K562 (cell line): Measurements from ENCODE around the gene CCL2. TPM values are rescaled to one million over a fixed set of nuclear protein-coding genes. Genes with fewer than 3 reads are reported as not detected.

Experiments used
- ATAC-seq: fragments of 200-7000 bp; cut with Tn5 transposase; 3 replicates; pipeline ENCODE4 v1.9.1; 2020; ENCODE audit warnings: moderate library complexity
- BruUV-seq: library from RNA; stranded (reverse); fragments of 400-500 nt; replicated peaks from 2 replicates; lab custom pipeline; 2021; lab: Mats Ljungman, UMichigan
- CTCF ChIA-PET: fragments of 300-600 bp; formaldehyde crosslinking; extraction: SDS; loops from one replicate; lab custom pipeline; 2021; ENCODE audit warnings: low intra/inter-chr PET ratio; lab: Yijun Ruan, JAX
- POLR2A ChIA-PET: fragments of 300-600, 350-650 bp; sonication (Branson Sonifier 250); formaldehyde crosslinking; extraction: SDS; loops from one replicate; lab custom pipeline; 2021; ENCODE audit warnings: antibody characterized with exemption, inconsistent platforms; lab: Yijun Ruan, JAX
- DNase-seq, 4 experiments: peaks; one replicate each; pipeline versions ENCODE4 v3.0.0 to v3.0.0-alpha.2; 2011 to 2018; ENCODE audit warnings: low spot score in 3 of 4, mixed read lengths in 3 of 4; ENCODE audit errors: extremely low read depth in 1 of 4
- FAIRE-seq: peaks from 2 replicates; lab custom pipeline; 2011; peaks lifted over from hg19 to GRCh38; lab: Jason Lieb, UNC
- H2AFZ ChIP-seq: 2 replicates; pipeline ENCODE4 v1.6.0; 2011; ENCODE audit warnings: low read depth, low read length, control low read depth, inconsistent platforms
- H3K27ac ChIP-seq: fragments of 200-600 bp; 3 replicates; pipeline ENCODE4 v1.8.0; 2011; ENCODE audit warnings: low read depth, mild to moderate bottlenecking, control low read depth, inconsistent platforms, low read length, moderate library complexity, mixed read lengths; ENCODE audit errors: extremely low read depth
- H3K27me3 ChIP-seq, 2 experiments: fragments of 300-600 bp in 1 of 2; 2 replicates in 1 of 2; 3 replicates in 1 of 2; pipeline versions ENCODE4 v1.6.0 to v1.8.0; 2011; ENCODE audit warnings: inconsistent platforms in 2 of 2, low read length in 2 of 2, mild to moderate bottlenecking in 1 of 2, mixed read lengths in 1 of 2, moderate library complexity in 1 of 2; ENCODE audit not compliant: control insufficient read depth in 2 of 2, insufficient read depth in 2 of 2
- H3K36me3 ChIP-seq: fragments of 300-600 bp; 3 replicates; pipeline ENCODE4 v1.8.0; 2011; ENCODE audit warnings: mild to moderate bottlenecking, low read length, inconsistent platforms; ENCODE audit not compliant: control insufficient read depth, insufficient read depth
- H3K4me1 ChIP-seq, 2 experiments: fragments of 200-600 bp in 1 of 2; replicated peaks in 1 of 2; 2 replicates in 1 of 2; 3 replicates in 1 of 2; pipeline versions ENCODE4 v1.5.1 to v1.8.0; 2011; ENCODE audit warnings: inconsistent platforms in 2 of 2, low read length in 2 of 2, mild to moderate bottlenecking in 1 of 2, mixed read lengths in 1 of 2, moderate library complexity in 1 of 2; ENCODE audit not compliant: control insufficient read depth in 2 of 2, insufficient read depth in 2 of 2
- H3K4me2 ChIP-seq: 2 replicates; pipeline ENCODE4 v1.6.1; 2011; ENCODE audit warnings: low read length, control low read depth, inconsistent platforms, mixed read lengths; ENCODE audit not compliant: insufficient read depth
- H3K4me3 ChIP-seq: fragments of 200-600 bp; sonication (generic), shearing (Covaris generic); 2 replicates; pipeline ENCODE4 v1.5.1; 2016; ENCODE audit warnings: control low read depth, inconsistent platforms
- H3K79me2 ChIP-seq: fragments of 200-600 bp; 3 replicates; pipeline ENCODE4 v1.8.0; 2011; ENCODE audit warnings: low read length, inconsistent platforms; ENCODE audit not compliant: control insufficient read depth, insufficient read depth
- H3K9ac ChIP-seq, 2 experiments: 2 replicates each; pipeline versions ENCODE4 v1.6.0 to v1.6.1; 2011; ENCODE audit warnings: low read depth in 2 of 2, low read length in 2 of 2, control low read depth in 1 of 2, inconsistent platforms in 1 of 2, mild to moderate bottlenecking in 1 of 2, mixed read lengths in 1 of 2; ENCODE audit not compliant: insufficient read depth in 1 of 2
- H3K9me1 ChIP-seq: one replicate; pipeline ENCODE4 v1.6.0; 2011; ENCODE audit warnings: inconsistent platforms, mild to moderate bottlenecking, low read length, moderate library complexity; ENCODE audit not compliant: control insufficient read depth, insufficient read depth
- H3K9me3 ChIP-seq: replicated peaks from 2 replicates; pipeline ENCODE4 v1.5.1; 2011; ENCODE audit warnings: low read depth, low read length, inconsistent platforms; ENCODE audit not compliant: control insufficient read depth, insufficient read depth
- H4K20me1 ChIP-seq: replicated peaks from 2 replicates; pipeline ENCODE4 v1.6.1; 2011; ENCODE audit warnings: low read length, inconsistent platforms, mixed read lengths; ENCODE audit not compliant: control insufficient read depth, insufficient read depth
- ATF7 ChIP-seq: fragments of 450-650 bp; IDR thresholded peaks from 2 replicates; pipeline ENCODE4 v1.7.1; 2014; ENCODE audit warnings: mild to moderate bottlenecking, moderate library complexity
- BACH1 ChIP-seq: fragments of 200-800 bp; sonication (Bioruptor generic); IDR thresholded peaks from 2 replicates; pipeline ENCODE4 v1.6.1; 2016; ENCODE audit warnings: missing genetic modification characterization, missing compliant biosample characterization
- GABPA ChIP-seq: fragments of 200-800 bp; sonication (Bioruptor generic); conservative IDR thresholded peaks from 2 replicates; pipeline ENCODE4 v1.6.1; 2016; ENCODE audit warnings: low read depth, missing genetic modification characterization, missing compliant biosample characterization
- GABPB2 ChIP-seq: fragments of 250-450 bp; sonication (Bioruptor Pico); conservative IDR thresholded peaks from 2 replicates; pipeline ENCODE4 v1.5.1; 2021; ENCODE audit warnings: mild to moderate bottlenecking
- GTF2A2 ChIP-seq: IDR thresholded peaks from 2 replicates; pipeline ENCODE4 v1.6.1; 2016; ENCODE audit warnings: mild to moderate bottlenecking, missing genetic modification characterization, missing compliant biosample characterization
- KLF10 ChIP-seq: fragments of 250-450 bp; sonication (Bioruptor Pico); IDR thresholded peaks from 2 replicates; pipeline ENCODE4 v1.6.1; 2021; ENCODE audit warnings: matching md5 sums
- PBX2 ChIP-seq, 2 experiments: IDR thresholded peaks in 1 of 2; conservative IDR thresholded peaks in 1 of 2; 2 replicates each; pipeline ENCODE4 v1.6.1; 2016; ENCODE audit warnings: low read depth in 2 of 2, mild to moderate bottlenecking in 1 of 2, missing compliant biosample characterization in 1 of 2, missing genetic modification characterization in 1 of 2, moderate library complexity in 1 of 2
- SMARCC2 ChIP-seq: fragments of 450-650 bp; IDR thresholded peaks from 2 replicates; pipeline ENCODE4 v1.6.1; 2017; ENCODE audit warnings: antibody characterized with exemption, moderate library complexity, mild to moderate bottlenecking, low read depth
- TARDBP ChIP-seq: fragments of 450-650 bp; IDR thresholded peaks from 2 replicates; pipeline ENCODE4 v1.6.1; 2016
- TOE1 ChIP-seq, 2 experiments: fragments of 450-650 bp in 1 of 2; sonication (generic) in 1 of 2; formaldehyde crosslinking in 1 of 2; IDR thresholded peaks; 2 replicates each; pipeline versions ENCODE4 v1.7.1 to v1.8.0; 2016 to 2022; ENCODE audit warnings: borderline replicate concordance in 2 of 2, mild to moderate bottlenecking in 2 of 2, antibody characterized with exemption in 1 of 2, inconsistent platforms in 1 of 2, low read depth in 1 of 2, missing genetic modification reagents in 1 of 2, moderate library complexity in 1 of 2
- USF2 ChIP-seq: sonication (generic); formaldehyde crosslinking; IDR thresholded peaks from 2 replicates; pipeline ENCODE4 v1.5.0; 2020; ENCODE audit warnings: missing genetic modification reagents
- VEZF1 ChIP-seq: fragments of 200-800 bp; sonication (Bioruptor generic); IDR thresholded peaks from 2 replicates; pipeline ENCODE4 v1.6.1; 2017; ENCODE audit warnings: missing genetic modification characterization, missing compliant biosample characterization
- ZNF121 ChIP-seq: sonication (generic); formaldehyde crosslinking; conservative IDR thresholded peaks from 2 replicates; pipeline ENCODE4 v1.8.0; 2022; ENCODE audit warnings: missing genetic modification reagents
- ZNF197 ChIP-seq: fragments of 200-800 bp; sonication (Bioruptor generic); IDR thresholded peaks from 2 replicates; pipeline ENCODE4 v1.6.1; 2016; ENCODE audit warnings: low read depth, missing genetic modification characterization, missing compliant biosample characterization
- ZNF398 ChIP-seq: fragments of 250-450 bp; sonication (Bioruptor Pico); IDR thresholded peaks from 2 replicates; pipeline ENCODE4 v1.8.0; 2021; ENCODE audit warnings: moderate library complexity, mild to moderate bottlenecking, inconsistent platforms
- ZNF79 ChIP-seq: fragments of 250-450 bp; sonication (Bioruptor Pico); IDR thresholded peaks from 2 replicates; pipeline ENCODE4 v1.4.0; 2020; ENCODE audit warnings: low read depth, mild to moderate bottlenecking, moderate library complexity
- WGBS: fragments of 100-300 bp; shearing (Covaris generic); methylation state at CpG from one replicate; pipeline ENCODE4 v1.1.6; 2016; ENCODE audit warnings: low coverage, mixed read lengths; ENCODE audit not compliant: insufficient coverage; ENCODE audit errors: missing lambda C conversion rate; 5-methylcytosine and 5-hydroxymethylcytosine counted together
- in situ Hi-C: fragments of 300-500 bp; cut with MboI; formaldehyde crosslinking; loops from 4 replicates; pipeline ENCODE4 v1.15.0; 2018; ENCODE audit warnings: inconsistent platforms, mixed read lengths
- intact Hi-C: fragments of 100-400 bp; cut with micrococcal nuclease; formaldehyde crosslinking; loops from 2 replicates; pipeline ENCODE4 v1.14.2; 2022
- polyA plus RNA-seq, 8 experiments: library from polyadenylated mRNA; depleted of rRNA in 4 of 8; stranded (reverse) in 5 of 8; unstranded in 3 of 8; fragments of >200 nt; fragmentation: Nextera tagmentation in 2 of 8; fragmentation: Illumina TruSeq in 1 of 8; extraction: Ambion mirVana in 2 of 8; extraction: Trizol in 1 of 8; gene quantifications; 2 replicates each; pipeline versions ENCODE4 v1.2.1 to v1.2.3, GENCODE V29; 2011 to 2014; ENCODE audit warnings: inconsistent platforms in 1 of 8, missing spikeins in 1 of 8
- total RNA-seq, 7 experiments: library from RNA; depleted of rRNA in 6 of 7; stranded (reverse); fragments of >200 nt in 6 of 7; fragmentation: Illumina TruSeq in 2 of 7; extraction: Trizol in 2 of 7; gene quantifications; 2 replicates each; pipeline versions ENCODE4 v1.2.1 to v1.2.3, GENCODE V29; 2011 to 2021; ENCODE audit warnings: low replicate concordance in 1 of 7

CCL2 gene
- total and polyA plus RNA-seq, 9 of the 15 experiments (the other 6 are each of a cell fraction or from before 2014, with no cell fraction given), result 0.54 to 5.4 (median 0.88) TPM

- no peaks in the 10 kb centered on the region for H3K9me3 ChIP-seq
- H2AFZ ChIP-seq, result no peak overlapping the region
- H3K79me2 ChIP-seq, result no peaks in the 10 kb centered on the region
- WGBS, result 3% methylated on average over 3 of the region's 3 CpGs
- H3K27ac ChIP-seq, result no peak overlapping the region
- no peak for FAIRE-seq
- no peaks in the 10 kb centered on the region for H3K36me3 ChIP-seq
- peaks cover 0 to 3% of the 10 kb centered on the region in 2 experiments; a peak in 3 of 5 replicates for H3K27me3 ChIP-seq
- no peaks in the 10 kb centered on the region for H3K9me1 ChIP-seq
- H3K4me1 ChIP-seq, result peaks cover 7 to 16% of the 10 kb centered on the region in 2 experiments; a peak in 4 of 5 replicates
- in situ Hi-C loops (no loop called here), intact Hi-C loops (no loop called here)
- no peak overlapping the region for H3K9ac ChIP-seq
- ChIA-PET POLR2A (interaction anchor here (1.2 kb wide), 1 partner anchor 38 kb away, joined by 3 read pairs; no protein-coding TSS in a partner anchor), CTCF (no interaction called here)
- H3K4me2 ChIP-seq, result no peak overlapping the region
- H3K4me3 ChIP-seq, result no peak overlapping the region
- BruUV-seq, result no TSS peak
- peaks cover 2% of the 10 kb centered on the region; the same call in 1 of the 2 replicates for H4K20me1 ChIP-seq
- no peak for ATAC-seq
- no peak for DNase-seq
- TF ChIP-seq TOE1 (IDR thresholded peaks at IDR 0.05; ENCODE audit: borderline replicate concordance) (no peak), TOE1 (CRISPR knock-in tag; IDR thresholded peaks at IDR 0.05; ENCODE audit: borderline replicate concordance, low read depth) (no peak), VEZF1 (no peak), USF2 (CRISPR knock-in tag) (no peak), GABPB2 (no peak), ZNF398 (CRISPR knock-in tag) (no peak), ATF7 (no peak), PBX2 (CRISPR knock-in tag; IDR thresholded peaks at IDR 0.05; ENCODE audit: low read depth) (no peak), PBX2 (tag; conservative IDR thresholded peaks at IDR 0.05; ENCODE audit: low read depth) (no peak), BACH1 (tag) (no peak), TARDBP (no peak), GTF2A2 (tag) (no peak), GABPA (no peak), SMARCC2 (no peak), ZNF79 (CRISPR knock-in tag) (no peak), ZNF197 (no peak), KLF10 (no peak), ZNF121 (CRISPR knock-in tag) (no peak)
Measured at GRCh38 chr17:34253139-34253525, 2.0 kb upstream of the CCL2 start.
